GM12878 (cell line): ENCODE results near the gene MOK. TPM values are rescaled to one million over a fixed set of nuclear protein-coding genes. Genes with fewer than 3 reads are reported as not detected.

Source experiments
- BRCA1 ChIP-seq: IDR thresholded peaks from 2 replicates; pipeline ENCODE4 v1.6.1; 2011; ENCODE audit warnings: low read depth, low read length, improper control_type of control experiment
- CEBPB ChIP-seq, 2 experiments: fragments of 150-350 bp in 1 of 2; IDR thresholded peaks; 2 replicates each; pipeline ENCODE4 v1.6.1; 2012 to 2014; ENCODE audit warnings: low read depth in 2 of 2, low read length in 2 of 2, borderline replicate concordance in 1 of 2, inconsistent platforms in 1 of 2
- EED ChIP-seq: sonication (generic); IDR thresholded peaks from 2 replicates; pipeline ENCODE4 v1.6.1; 2016; ENCODE audit warnings: antibody characterized with exemption, low read depth
- EP300 ChIP-seq, 2 experiments: fragments of 150-350 bp in 1 of 2; IDR thresholded peaks; 2 replicates each; pipeline ENCODE4 v1.6.1; 2011 to 2012; ENCODE audit warnings: low read depth in 2 of 2, low read length in 2 of 2, borderline replicate concordance in 1 of 2, improper control_type of control experiment in 1 of 2, inconsistent platforms in 1 of 2; ENCODE audit not compliant: control insufficient read depth in 1 of 2
- IRF4 ChIP-seq: IDR thresholded peaks from 2 replicates; pipeline ENCODE4 v1.6.1; 2011; ENCODE audit warnings: low read depth, low read length
- KLF5 ChIP-seq: fragments of 450-650 bp; IDR thresholded peaks from 2 replicates; pipeline ENCODE4 v1.6.1; 2014; ENCODE audit warnings: mild to moderate bottlenecking; ENCODE audit not compliant: partially characterized antibody
- MEF2B ChIP-seq: fragments of 450-650 bp; IDR thresholded peaks from 2 replicates; pipeline ENCODE4 v1.6.1; 2018; ENCODE audit warnings: mild to moderate bottlenecking, moderate library complexity; ENCODE audit not compliant: partially characterized antibody, poor library complexity, severe bottlenecking
- RELA ChIP-seq: fragments of 450-650 bp; IDR thresholded peaks from 2 replicates; pipeline ENCODE4 v1.8.0; 2014; ENCODE audit warnings: borderline replicate concordance; ENCODE audit not compliant: partially characterized antibody
- SP1 ChIP-seq: IDR thresholded peaks from one replicate; pipeline ENCODE4 v1.6.1; 2011; ENCODE audit warnings: low read depth, low read length
- SUPT20H ChIP-seq: IDR thresholded peaks from 2 replicates; pipeline ENCODE4 v1.6.1; 2011; ENCODE audit warnings: low read depth, mild to moderate bottlenecking, low read length, moderate library complexity, borderline replicate concordance; ENCODE audit not compliant: control insufficient read depth
- YY1 ChIP-seq: IDR thresholded peaks from 2 replicates; pipeline ENCODE4 v1.6.1; 2011; ENCODE audit warnings: low read depth, mild to moderate bottlenecking, low read length
- ZBED1 ChIP-seq: IDR thresholded peaks from 2 replicates; pipeline ENCODE4 v1.6.1; 2016; ENCODE audit warnings: borderline replicate concordance
- ZNF207 ChIP-seq: fragments of 450-650 bp; IDR thresholded peaks from 2 replicates; pipeline ENCODE4 v1.6.1; 2014; ENCODE audit warnings: antibody characterized with exemption, mild to moderate bottlenecking, borderline replicate concordance
- ZNF622 ChIP-seq: fragments of 450-650 bp; IDR thresholded peaks from 2 replicates; pipeline ENCODE4 v1.6.1; 2017; ENCODE audit warnings: mild to moderate bottlenecking, inconsistent platforms
- polyA plus RNA-seq, 11 experiments: library from polyadenylated mRNA; depleted of rRNA in 4 of 11; unstranded in 6 of 11; stranded (reverse) in 5 of 11; fragments of >200 nt; fragmentation: Nextera tagmentation in 4 of 11; fragmentation: Illumina TruSeq in 1 of 11; extraction: Ambion mirVana in 4 of 11; extraction: Trizol in 1 of 11; gene quantifications; 1 replicate in 1 of 11; 2 replicates in 10 of 11; pipeline versions ENCODE4 v1.2.1 to v1.2.3, GENCODE V29; 2011 to 2016; ENCODE audit warnings: inconsistent platforms in 2 of 11, missing spikeins in 2 of 11, low read depth in 1 of 11
- total RNA-seq, 4 experiments: library from RNA; depleted of rRNA in 3 of 4; stranded (reverse); fragments of >200 nt in 3 of 4; fragmentation: Illumina TruSeq in 1 of 4; extraction: Trizol in 1 of 4; gene quantifications; 2 replicates each; pipeline versions ENCODE4 v1.2.1 to v1.2.3, GENCODE V29; 2013 to 2021
- TF ChIP-seq, protein P1 (sequence below): fragments of 450-650 bp; formaldehyde crosslinking; IDR thresholded peaks from 2 replicates; pipeline ENCODE4 v1.4.0; 2022; ENCODE audit warnings: mild to moderate bottlenecking, moderate library complexity
- TF ChIP-seq, protein P2 (sequence below): IDR thresholded peaks from 2 replicates; pipeline ENCODE4 v1.6.1; 2012; ENCODE audit warnings: low read depth, low read length, improper control_type of control experiment
- TF ChIP-seq, protein P3 (sequence below): fragments of 450-650 bp; IDR thresholded peaks from 2 replicates; pipeline ENCODE4 v1.6.1; 2017; ENCODE audit warnings: mild to moderate bottlenecking
- TF ChIP-seq, protein P4 (sequence below): fragments of 450-650 bp; IDR thresholded peaks from 2 replicates; pipeline ENCODE4 v1.6.1; 2017; ENCODE audit warnings: borderline replicate concordance
- TF ChIP-seq, protein P5 (sequence below): IDR thresholded peaks from 2 replicates; pipeline ENCODE4 v1.6.1; 2011; ENCODE audit warnings: borderline replicate concordance, low read depth, mild to moderate bottlenecking, moderate library complexity, low read length; ENCODE audit not compliant: insufficient read depth, poor library complexity, severe bottlenecking
- TF ChIP-seq, protein P6 (sequence below): fragments of 450-650 bp; IDR thresholded peaks from 2 replicates; pipeline ENCODE4 v1.6.1; 2014; ENCODE audit warnings: mild to moderate bottlenecking

MOK gene
- total and polyA plus RNA-seq, 10 of the 15 experiments (the other 5 are each of a cell fraction or from before 2014, with no cell fraction given) = 0.10 to 3.0 (median 1.4) TPM

DNA sequence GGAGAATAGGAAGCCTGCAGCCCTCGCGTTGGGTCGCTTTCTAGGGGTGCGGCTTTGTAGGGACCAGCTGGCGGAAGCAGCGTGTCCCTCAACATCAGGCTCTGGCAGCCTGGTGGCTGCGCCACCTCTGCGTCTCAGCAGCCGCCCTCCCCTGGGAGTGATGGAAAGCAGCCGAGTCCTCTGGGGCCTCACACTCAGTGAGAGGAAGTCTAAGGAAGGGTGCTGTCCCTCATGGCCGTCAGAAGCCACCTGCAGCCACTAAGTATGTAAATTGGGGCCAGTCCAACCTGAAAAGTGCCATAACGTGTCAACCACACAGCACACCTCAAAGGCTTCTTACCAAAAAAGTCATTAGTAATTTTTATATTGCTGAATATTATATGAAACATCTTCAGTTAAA, 84.9 kb downstream of the MOK start (continued):
- TF ChIP-seq, protein P1, sequence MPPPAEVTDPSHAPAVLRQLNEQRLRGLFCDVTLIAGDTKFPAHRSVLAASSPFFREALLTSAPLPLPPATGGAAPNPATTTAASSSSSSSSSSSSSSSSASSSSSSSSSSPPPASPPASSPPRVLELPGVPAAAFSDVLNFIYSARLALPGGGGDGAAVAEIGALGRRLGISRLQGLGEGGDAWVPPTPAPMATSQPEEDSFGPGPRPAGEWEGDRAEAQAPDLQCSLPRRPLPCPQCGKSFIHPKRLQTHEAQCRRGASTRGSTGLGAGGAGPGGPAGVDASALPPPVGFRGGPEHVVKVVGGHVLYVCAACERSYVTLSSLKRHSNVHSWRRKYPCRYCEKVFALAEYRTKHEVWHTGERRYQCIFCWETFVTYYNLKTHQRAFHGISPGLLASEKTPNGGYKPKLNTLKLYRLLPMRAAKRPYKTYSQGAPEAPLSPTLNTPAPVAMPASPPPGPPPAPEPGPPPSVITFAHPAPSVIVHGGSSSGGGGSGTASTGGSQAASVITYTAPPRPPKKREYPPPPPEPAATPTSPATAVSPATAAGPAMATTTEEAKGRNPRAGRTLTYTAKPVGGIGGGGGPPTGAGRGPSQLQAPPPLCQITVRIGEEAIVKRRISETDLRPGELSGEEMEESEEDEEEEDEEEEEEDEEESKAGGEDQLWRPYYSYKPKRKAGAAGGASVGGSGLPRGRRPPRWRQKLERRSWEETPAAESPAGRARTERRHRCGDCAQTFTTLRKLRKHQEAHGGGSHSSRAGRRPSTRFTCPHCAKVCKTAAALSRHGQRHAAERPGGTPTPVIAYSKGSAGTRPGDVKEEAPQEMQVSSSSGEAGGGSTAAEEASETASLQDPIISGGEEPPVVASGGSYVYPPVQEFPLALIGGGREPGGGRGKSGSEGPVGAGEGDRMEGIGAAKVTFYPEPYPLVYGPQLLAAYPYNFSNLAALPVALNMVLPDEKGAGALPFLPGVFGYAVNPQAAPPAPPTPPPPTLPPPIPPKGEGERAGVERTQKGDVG = no peak
- TF ChIP-seq, protein P2, sequence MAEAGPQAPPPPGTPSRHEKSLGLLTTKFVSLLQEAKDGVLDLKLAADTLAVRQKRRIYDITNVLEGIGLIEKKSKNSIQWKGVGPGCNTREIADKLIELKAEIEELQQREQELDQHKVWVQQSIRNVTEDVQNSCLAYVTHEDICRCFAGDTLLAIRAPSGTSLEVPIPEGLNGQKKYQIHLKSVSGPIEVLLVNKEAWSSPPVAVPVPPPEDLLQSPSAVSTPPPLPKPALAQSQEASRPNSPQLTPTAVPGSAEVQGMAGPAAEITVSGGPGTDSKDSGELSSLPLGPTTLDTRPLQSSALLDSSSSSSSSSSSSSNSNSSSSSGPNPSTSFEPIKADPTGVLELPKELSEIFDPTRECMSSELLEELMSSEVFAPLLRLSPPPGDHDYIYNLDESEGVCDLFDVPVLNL = no peak
- 0 out of 2 replicates have a peak, but pooled peaks have one; percentile 38 for TF ChIP-seq YY1
- TF ChIP-seq, protein P3, sequence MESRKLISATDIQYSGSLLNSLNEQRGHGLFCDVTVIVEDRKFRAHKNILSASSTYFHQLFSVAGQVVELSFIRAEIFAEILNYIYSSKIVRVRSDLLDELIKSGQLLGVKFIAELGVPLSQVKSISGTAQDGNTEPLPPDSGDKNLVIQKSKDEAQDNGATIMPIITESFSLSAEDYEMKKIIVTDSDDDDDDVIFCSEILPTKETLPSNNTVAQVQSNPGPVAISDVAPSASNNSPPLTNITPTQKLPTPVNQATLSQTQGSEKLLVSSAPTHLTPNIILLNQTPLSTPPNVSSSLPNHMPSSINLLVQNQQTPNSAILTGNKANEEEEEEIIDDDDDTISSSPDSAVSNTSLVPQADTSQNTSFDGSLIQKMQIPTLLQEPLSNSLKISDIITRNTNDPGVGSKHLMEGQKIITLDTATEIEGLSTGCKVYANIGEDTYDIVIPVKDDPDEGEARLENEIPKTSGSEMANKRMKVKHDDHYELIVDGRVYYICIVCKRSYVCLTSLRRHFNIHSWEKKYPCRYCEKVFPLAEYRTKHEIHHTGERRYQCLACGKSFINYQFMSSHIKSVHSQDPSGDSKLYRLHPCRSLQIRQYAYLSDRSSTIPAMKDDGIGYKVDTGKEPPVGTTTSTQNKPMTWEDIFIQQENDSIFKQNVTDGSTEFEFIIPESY = no peak
- no peak for TF ChIP-seq ZNF622
- no peak for TF ChIP-seq SUPT20H
- TF ChIP-seq BRCA1 = no peak
- TF ChIP-seq IRF4 = no peak
- TF ChIP-seq ZNF207 = no peak
- TF ChIP-seq SP1 = no peak
- TF ChIP-seq KLF5 = no peak
- TF ChIP-seq CEBPB (IDR thresholded peaks at IDR 0.05; ENCODE audit: borderline replicate concordance in 1 of 2, low read depth in 2 of 2, low read length in 2 of 2) = no peak
- TF ChIP-seq, protein P4, sequence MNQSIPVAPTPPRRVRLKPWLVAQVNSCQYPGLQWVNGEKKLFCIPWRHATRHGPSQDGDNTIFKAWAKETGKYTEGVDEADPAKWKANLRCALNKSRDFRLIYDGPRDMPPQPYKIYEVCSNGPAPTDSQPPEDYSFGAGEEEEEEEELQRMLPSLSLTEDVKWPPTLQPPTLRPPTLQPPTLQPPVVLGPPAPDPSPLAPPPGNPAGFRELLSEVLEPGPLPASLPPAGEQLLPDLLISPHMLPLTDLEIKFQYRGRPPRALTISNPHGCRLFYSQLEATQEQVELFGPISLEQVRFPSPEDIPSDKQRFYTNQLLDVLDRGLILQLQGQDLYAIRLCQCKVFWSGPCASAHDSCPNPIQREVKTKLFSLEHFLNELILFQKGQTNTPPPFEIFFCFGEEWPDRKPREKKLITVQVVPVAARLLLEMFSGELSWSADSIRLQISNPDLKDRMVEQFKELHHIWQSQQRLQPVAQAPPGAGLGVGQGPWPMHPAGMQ = no peak
- TF ChIP-seq MEF2B = peak; percentile 91
- 0 out of 2 replicates have a peak, but pooled peaks have one; percentile 17 for TF ChIP-seq EED
- 0 out of 4 replicates have a peak, but pooled peaks of 1 of the 2 experiments have one; percentile 23 for TF ChIP-seq EP300 (IDR thresholded peaks at IDR 0.05; ENCODE audit: borderline replicate concordance in 1 of 2, control insufficient read depth in 1 of 2, low read depth in 2 of 2, low read length in 2 of 2)
- TF ChIP-seq, protein P5, sequence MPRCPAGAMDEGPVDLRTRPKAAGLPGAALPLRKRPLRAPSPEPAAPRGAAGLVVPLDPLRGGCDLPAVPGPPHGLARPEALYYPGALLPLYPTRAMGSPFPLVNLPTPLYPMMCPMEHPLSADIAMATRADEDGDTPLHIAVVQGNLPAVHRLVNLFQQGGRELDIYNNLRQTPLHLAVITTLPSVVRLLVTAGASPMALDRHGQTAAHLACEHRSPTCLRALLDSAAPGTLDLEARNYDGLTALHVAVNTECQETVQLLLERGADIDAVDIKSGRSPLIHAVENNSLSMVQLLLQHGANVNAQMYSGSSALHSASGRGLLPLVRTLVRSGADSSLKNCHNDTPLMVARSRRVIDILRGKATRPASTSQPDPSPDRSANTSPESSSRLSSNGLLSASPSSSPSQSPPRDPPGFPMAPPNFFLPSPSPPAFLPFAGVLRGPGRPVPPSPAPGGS = no peak
- TF ChIP-seq, protein P6, sequence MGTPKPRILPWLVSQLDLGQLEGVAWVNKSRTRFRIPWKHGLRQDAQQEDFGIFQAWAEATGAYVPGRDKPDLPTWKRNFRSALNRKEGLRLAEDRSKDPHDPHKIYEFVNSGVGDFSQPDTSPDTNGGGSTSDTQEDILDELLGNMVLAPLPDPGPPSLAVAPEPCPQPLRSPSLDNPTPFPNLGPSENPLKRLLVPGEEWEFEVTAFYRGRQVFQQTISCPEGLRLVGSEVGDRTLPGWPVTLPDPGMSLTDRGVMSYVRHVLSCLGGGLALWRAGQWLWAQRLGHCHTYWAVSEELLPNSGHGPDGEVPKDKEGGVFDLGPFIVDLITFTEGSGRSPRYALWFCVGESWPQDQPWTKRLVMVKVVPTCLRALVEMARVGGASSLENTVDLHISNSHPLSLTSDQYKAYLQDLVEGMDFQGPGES = no peak
- no peak for TF ChIP-seq RELA
- no peak for TF ChIP-seq ZBED1
